ENCODE measurements around the gene TGFB3.

TGFB3 gene

DNA sequence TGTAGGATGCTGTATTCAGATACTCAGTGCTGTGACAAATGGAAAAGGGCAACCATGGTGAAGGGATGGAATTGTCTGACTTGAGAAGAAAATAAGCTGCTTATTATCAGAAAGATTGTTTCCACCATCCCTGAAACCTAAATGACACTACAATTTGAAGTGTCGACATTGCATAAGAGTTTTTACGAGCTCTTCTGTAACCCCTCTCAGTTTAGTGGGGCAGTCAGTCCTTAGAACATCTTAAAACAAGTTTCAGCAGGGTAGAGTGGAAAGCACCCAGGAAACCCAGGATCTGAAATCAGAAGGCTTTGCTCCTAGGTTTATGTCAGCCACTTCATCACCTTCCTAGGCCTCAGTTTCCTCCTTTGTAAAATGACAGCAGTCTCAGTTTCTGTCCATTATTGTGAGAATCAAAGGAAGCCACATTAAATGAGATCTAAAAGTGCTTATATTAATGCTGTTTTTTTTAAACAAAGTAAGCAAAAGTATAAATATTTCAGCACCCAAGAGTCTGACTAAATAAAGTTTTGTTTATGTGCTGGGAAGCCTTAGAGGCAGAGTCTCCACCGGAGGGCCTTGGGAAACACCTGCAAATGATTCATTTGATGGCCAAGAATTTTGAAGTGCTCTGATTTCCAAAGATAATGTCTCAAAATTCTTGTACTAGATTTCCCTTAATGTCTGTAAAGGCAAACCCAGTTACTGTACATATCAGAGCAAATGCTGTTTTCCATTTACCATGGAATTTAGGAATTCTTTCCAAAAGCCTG lies 5.6 kb upstream of the TGFB3 start:
- DNase-seq (ENCODE audit: low spot score) = no peak

DNA sequence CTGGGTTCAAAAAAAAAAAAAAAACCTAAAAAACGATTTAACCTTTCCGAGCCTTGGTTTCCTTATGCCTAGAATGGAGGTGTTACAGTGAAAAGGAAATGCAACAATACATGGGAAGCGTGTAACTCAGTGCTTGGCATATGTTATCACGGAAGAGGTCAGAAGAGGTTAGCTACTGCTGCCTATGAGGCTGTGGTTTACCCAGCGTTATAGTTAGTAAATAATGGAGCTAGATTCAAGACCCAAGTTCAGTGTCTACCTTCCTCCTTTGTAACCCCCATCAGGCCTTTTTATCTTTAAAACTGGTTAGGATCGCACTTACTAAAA lies 4.6 kb upstream of the TGFB3 start:
- no peak for DNase-seq (ENCODE audit: low spot score)

- DNase-seq (ENCODE audit: low spot score) = peak; percentile 96
Measured at GRCh38 chr14:75985618-75986438, 4.0 kb upstream of the TGFB3 start, which contains the start of gene IFT43. Gene IFT43, plus strand, starts transcription at chr14:75985763. Its CDS starts 24 bp downstream, at chr14:75985787.

GRCh38 chr14:75984674-75985073 lies 2.9 kb upstream of the TGFB3 start:
- DNase-seq (ENCODE audit: low spot score) = no peak

DNA sequence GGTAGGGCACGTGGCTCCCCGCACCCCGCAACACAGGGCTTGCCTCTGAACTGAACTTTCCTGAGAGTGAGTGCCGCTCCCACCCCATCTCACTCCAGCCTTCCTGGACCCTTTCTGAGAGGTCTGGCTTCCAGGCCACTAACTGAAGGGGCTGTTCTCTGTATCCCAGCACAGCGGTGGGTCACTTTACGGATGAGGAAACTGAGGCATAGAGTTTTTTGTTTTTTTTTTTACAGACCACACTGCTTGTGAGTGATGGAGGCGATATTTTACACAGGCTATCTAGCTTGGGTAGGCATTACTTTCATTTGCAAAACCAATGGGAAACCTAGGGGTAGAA lies 1.2 kb upstream of the TGFB3 start:
- no peak for DNase-seq (ENCODE audit: low spot score)

DNA sequence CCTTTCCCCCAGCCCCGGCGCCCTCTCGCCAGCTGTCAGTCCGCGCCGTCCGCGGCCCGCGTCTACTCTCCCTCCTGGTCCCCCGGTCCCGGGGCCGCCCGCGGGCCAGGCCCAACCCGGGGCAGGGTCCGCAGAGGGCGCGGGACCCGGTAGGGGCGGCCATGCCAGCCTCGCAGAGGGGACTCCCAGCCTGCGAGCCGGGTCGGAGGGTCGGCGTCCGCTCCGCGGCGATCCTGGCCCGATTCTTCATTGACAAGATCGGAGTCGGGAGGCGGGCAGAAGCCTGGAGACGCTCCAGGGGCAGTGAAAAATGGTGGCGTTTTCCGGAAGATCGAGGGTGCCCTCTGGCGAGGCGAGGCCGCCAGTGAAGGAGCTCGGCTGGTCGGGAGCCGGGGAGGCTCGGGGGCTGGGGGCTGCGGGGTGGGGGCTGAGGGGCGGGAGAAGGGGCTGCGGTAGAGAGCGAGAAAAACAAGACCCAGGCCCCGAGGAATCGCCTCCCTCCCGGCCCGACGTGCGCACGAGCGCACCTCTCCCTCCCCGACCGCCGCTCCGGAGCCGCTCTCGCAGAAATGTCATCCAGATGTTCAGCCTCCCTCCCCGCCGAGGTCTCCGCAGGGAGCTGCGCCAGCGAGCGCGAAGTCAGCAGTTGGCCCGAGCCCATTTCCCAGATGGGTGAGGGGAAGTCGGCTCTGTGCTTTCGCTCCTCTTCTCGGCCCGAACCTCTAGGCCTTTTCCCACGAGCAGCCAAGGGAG lies 647 bp upstream of the TGFB3 start:
- peak; percentile 93 for DNase-seq (ENCODE audit: low spot score)

- no peak for DNase-seq (ENCODE audit: low spot score)
Measured at GRCh38 chr14:75980856-75981255, 939 bp downstream of the TGFB3 start.

- DNase-seq (ENCODE audit: low spot score) = no peak
Measured at GRCh38 chr14:75979648-75980565, 1.9 kb downstream of the TGFB3 start.

DNA sequence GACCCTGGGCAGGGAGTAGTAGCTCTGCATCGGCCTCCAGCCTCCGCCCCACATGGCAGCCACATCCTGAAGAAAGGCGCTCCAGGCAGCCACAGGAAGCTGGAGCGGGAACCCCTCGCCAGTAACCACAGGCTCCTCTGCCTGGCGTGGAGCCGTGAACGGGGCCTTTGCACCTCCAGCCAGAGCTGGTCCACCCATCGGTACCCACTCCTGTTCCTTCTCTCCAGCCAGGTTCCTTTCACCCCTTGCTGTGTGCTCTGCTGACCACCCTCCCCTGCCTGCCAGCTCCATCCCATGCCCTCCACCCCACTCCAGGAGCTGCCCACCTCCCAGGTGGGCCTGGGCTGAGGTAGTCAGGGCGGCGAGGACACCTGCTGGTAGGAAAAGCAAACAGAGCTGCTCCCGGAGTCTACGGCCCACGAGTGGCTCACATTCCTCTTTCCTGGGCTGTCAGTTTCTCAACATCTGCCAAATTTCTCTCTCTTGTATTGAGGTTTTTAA lies 2.7 kb downstream of the TGFB3 start:
- DNase-seq (ENCODE audit: low spot score) = no peak

DNA sequence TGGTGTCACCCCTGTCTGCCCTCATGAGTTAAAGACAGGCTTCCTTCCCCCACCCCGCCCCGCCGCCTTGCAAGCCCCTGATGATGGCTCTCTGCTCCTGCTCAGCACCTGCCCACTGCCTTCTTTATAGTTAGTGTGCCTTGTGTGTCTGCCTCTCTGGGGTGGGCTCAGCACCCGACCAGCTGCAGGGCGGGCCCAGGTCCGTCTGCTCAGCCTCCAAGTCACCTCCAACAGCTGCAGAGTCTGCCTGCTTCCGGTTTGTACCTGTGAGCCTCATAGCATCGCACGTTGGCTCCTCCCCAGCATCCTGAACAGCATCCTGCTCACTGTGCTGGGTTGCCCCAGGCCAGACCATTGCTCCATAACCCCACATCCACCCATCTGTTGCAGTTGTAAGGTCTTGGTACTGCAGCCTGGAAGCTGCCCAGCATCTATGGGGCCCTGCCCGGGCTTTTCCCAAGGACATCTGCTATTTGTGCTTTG lies 3.5 kb downstream of the TGFB3 start:
- DNase-seq (ENCODE audit: low spot score) = no peak

- no peak for DNase-seq (ENCODE audit: low spot score)
Measured at GRCh38 chr14:75977582-75977943, 4.2 kb downstream of the TGFB3 start.

GRCh38 chr14:75976826-75977581 lies 4.8 kb downstream of the TGFB3 start:
- no peak for DNase-seq (ENCODE audit: low spot score)

- DNase-seq (ENCODE audit: low spot score) = peak; percentile 17
Measured at GRCh38 chr14:75972801-75973421, 8.9 kb downstream of the TGFB3 start.

DNA sequence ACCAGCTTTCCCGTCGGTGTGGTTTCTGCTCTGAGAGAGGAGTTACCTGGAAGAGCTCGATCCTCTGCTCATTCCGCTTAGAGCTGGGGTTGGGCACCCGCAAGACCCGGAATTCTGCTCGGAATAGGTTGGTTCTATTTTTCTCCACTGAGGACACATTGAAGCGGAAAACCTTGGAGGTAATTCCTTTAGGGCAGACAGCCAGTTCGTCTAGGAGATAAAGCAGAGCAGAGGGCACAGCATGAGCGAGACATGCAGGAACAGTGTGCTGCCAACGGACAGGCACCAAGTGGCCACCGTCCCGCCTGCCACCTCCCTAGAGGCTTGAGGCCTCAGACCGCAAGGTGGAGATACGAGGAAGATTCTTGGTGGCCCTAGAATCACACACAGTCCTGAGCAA lies 10.3 kb downstream of the TGFB3 start:
- peak; percentile 20 for DNase-seq (ENCODE audit: low spot score)

DNA sequence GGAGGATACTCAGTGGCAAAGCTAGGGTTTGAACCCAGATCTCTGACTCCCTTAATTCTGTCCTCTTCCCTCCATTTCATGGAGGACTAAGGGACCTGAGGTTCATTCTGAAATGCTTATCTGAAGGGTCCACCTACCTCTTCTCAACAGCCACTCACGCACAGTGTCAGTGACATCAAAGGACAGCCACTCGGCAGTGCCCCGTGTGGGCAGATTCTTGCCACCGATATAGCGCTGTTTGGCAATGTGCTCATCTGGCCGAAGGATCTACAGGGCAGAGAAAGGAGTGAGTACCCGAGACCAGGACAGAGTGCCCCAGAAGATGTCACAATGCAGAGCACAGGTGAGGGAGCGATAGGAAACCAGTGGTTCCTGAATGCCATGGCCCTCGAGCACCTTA lies 10.8 kb downstream of the TGFB3 start:
- DNase-seq (ENCODE audit: low spot score) = no peak

DNA sequence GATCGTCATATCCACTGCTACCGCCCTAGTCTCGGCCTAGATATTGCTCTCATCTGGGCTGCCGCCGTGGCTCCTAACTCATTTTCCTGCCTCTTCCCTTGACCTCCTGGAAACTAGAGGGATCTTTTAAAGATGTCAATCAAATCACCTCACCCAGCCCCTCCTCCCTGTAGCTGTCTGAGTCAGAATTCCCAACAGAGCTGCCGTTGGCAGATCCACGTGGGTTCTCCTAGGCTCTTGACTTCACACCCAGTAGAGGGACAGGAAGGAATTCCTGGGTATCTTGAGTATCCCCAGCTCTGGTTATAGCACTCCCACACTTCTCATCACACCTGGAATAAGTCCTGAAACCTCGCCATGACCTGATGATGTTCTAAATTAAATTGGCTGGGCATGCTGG lies 11.9 kb downstream of the TGFB3 start:
- DNase-seq (ENCODE audit: low spot score) = peak; percentile 8

DNA sequence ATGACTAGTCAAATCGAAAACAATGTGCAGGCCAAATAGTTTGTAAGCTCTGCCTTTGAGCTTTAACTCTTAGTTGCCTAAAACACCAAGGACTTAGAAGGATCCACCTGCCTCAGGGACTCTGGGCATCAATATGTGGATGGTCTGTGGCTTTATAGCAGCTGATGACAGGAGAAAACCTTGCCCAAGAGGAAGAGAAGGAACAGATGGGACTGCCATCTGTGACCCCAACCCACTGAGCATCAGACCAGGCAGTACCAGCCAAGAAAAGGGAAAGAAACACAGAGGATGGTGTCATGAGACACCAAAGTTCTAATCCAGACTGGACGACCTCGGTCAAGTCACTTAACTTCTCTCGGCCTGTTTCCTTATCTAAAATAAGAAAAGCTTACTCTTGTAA lies 12.7 kb downstream of the TGFB3 start:
- DNase-seq (ENCODE audit: low spot score) = peak; percentile 18

DNA sequence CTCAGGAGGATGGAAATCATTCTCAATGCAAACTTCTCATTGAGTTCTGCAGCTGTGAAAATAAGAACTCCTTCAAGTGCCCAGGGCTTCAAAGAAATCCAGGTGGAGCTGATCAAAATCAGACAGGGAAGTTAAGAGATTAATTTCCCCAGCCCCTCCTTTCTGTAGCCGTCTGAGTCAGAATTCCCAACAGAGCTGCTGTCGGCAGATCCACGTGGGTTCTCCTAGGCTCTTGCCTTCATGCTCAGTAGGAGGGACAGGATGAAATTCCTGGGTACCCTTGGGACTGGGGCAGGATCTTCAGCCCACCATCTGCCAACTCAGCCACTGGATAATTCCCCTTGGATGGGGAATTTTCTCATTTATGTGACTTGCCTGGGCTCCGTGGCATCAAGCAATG lies 13.3 kb downstream of the TGFB3 start:
- peak; percentile 34 for DNase-seq (ENCODE audit: low spot score)

DNA sequence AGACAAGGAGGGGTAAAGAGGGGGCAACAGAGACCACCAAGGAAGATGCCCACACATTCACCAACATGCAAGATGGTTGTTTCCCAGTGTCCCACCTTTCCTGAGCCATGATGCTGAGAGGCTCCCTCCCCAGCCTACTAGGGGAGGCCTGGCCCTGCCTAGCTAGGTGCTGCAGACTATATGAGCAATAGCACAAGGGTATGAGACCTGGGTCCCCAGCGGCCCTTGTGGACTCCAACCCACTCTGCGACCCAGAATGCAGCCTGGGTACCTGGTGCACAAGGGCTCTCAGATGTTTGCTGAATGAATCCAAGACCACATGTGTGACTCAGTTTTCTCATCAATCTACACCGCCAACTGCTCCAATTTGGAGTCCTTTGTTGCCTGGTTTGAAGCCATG lies 13.9 kb downstream of the TGFB3 start:
- peak; percentile 18 for DNase-seq (ENCODE audit: low spot score)

- no peak for DNase-seq (ENCODE audit: low spot score)
Measured at GRCh38 chr14:75961662-75962061, 20.1 kb downstream of the TGFB3 start.
